HS-27A (cell line): ENCODE results near the gene CD9.

Source experiments
- DNase-seq: peaks from one replicate; pipeline ENCODE4 v3.0.0-alpha.2; 2012; ENCODE audit warnings: low read depth, missing footprints

The CD9 gene

DNA sequence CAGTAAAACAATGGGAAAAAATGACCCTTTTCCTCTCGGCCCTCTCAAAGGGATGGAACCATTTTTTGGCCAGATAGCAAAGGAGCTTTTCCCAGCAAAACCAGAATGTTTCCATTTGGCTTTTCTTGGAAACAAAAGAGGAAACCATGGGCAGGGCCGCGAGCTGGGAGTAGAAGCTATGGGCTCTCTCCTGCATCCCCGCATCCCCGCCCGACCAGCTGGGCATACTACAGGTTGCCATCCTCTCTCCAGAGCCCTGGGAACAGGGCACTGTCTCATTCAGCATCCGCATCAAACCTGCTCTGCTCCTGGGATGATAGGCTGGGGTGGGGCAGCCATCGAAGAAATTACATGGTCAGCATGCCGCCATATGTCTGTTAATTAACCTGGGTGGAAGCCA, 20.9 kb downstream of the CD9 start:
- DNase-seq: no peak

GRCh38 chr12:6222078-6222654, 22.0 kb downstream of the CD9 start:
- DNase-seq: no peak

GRCh38 chr12:6223545-6223944, 23.3 kb downstream of the CD9 start:
- no peak for DNase-seq

- DNase-seq: no peak
These were observed 24.4 kb downstream of the CD9 start for GRCh38 chr12:6224550-6224949.

DNA sequence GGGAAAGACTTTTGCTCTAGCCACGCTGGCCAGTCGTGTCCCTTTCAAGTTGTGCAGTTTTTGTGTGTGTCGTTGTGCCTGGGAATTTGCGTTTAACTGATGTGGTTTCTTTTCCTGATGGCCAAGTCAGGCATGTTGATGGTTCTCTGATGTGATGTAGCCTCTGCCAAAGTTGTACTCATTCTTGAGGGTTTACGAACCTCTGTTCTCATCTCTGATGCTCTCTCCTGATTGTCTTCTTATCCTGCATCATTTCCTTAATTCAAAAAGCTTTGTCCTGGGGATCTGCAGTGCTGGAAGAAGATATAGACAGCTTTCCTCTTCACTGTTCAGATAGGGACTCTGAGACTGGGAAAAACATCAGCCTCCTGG, 25.4 kb downstream of the CD9 start:
- no peak for DNase-seq

DNA sequence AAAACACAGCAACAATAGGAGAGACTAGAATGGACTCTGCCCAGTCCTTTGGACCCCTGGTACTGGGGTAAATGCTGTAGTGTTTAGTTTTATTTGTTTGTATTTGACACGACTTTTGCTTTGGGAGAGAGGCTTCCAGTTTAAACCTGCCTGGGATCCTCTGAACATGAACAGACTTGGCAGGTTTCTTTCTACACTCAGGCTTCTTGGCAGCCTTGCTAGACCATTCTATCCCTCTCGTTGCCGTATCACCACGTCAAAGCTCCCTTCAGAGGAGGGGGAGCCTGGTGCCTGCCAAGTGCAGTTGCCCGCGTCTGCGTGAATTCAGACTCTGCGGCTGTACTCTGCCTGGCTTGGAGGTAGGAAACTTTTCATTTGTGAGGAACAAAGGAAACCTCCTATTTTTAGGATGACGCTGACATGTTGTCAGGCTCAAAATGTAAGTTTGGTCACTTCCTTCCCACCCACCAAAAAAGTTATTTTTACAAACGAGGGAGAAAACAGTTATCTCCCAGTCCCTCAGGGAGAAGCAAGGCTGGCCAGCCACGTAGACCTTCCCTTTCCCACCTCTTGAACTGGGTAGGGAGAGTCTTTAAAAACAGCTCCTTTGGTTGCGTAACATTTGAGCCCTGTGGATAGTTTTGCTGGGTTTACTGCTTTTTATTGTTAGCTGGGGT, 25.9 kb downstream of the CD9 start:
- no peak for DNase-seq

DNA sequence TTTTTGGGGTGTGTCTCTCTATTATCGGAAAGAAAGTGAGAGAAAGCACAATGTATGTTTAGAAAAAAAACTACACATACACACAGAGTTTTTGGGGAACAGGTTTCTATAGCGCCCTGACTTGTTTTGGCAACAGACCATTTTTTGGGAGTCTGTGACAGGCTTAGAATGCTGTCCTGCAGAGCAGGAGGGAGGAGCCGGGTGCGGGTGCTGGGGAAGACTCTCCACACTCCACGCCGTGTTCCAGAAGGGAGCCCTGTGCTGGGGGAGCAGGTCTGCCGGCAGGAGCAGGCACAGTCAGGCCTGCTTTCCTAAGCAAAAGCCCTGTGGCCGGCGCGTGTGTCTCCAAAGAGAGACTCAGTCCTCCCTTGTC, 26.5 kb downstream of the CD9 start:
- no peak for DNase-seq

DNA sequence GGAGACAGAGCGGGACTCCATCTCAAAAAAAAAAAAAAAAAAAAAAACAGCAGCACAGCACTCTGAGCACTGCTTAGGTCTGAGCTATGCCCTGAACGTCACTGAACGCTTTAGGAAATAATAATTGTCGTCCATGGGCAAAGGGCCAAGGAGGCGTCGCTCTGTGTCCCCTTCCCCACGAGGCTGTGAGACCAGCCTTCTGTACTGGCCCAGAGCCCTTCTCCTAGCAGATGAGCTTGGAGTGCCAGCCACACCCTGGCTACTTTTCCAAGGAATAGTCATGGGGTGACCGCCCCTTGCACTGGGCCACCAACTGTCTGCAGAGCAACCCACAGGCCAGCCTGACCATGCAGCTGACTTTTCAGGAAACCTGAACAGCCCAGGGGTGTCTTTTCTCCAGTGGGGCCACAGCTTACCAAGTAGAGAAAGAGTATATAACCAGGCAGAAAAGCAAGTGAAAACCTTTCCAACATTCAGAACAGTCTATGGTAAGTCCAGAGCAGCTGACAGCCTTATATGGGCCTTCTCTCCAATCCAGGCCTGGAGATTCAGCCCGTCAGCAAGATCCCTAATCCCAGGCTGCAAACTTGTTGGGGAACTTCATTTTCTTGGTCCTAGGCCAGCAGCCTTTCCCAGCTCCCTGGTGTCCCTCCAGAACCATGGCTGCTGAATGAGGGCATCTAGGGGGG, 28.5 kb downstream of the CD9 start:
- DNase-seq: no peak

- no peak for DNase-seq
These were observed 29.3 kb downstream of the CD9 start for GRCh38 chr12:6229224-6230218.

DNA sequence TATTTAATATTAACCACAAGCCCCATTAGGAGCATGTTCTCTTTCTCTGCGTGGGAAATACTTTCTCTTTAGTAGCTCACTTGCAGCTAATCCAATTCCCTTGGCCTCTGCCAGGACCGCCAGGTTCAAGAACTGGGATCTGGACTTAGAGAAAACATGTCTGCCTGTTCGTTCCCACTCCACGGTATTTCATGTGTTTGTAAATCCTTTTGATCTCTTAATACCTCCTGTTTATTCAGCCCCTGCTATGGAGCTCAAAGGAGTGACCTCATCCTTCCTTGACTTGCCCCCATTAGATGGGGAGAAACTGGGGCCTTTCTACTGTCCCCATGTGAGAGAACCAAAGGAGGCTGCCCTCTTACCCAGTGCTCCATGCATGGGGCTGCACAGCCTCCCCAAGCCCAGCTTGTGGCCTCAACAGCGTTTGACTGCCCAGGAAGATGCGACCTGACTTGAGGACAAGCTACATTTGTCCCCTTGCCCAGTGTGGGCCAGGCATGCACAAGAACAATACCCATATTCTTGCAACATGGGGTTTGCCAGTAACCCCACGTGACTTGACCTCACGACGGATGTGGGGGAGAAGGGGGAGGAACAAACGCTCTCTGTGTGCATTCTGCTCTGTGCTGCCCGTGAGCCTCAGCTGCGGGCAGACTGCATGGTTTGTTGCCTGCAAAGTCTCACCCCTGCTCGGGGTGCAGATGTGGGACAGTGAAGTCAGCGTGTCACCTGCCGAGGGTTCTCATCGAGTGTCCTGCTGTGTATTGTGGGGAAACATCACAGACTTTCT, 30.3 kb downstream of the CD9 start:
- DNase-seq: no peak

GRCh38 chr12:6231359-6232268, 31.4 kb downstream of the CD9 start:
- DNase-seq: no peak

- no peak for DNase-seq
These were observed 33.1 kb downstream of the CD9 start for GRCh38 chr12:6233121-6233971.

GRCh38 chr12:6234214-6234613, 34.0 kb downstream of the CD9 start:
- no peak for DNase-seq

- no peak for DNase-seq
These were observed 34.7 kb downstream of the CD9 start for GRCh38 chr12:6234906-6235305.

- DNase-seq: no peak
These were observed 35.3 kb downstream of the CD9 start for GRCh38 chr12:6235499-6235898.

- no peak for DNase-seq
These were observed 35.9 kb downstream of the CD9 start for GRCh38 chr12:6235906-6236640.

DNA sequence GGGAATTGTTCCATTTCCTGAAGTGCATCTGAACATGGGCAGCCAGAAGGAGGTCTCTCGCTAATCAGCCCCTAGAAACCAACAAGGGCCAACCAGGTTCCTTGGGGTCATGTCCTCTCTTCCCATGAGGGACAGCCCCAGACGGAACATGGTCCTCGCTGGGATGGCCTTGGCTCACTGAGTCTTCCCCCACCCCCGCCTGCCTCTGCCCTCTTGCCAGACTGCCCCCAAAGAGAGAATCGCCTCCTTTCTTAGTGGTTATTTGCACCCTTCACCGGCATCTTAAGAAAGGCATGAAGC, 36.4 kb downstream of the CD9 start:
- DNase-seq: no peak

GRCh38 chr12:6237830-6238229, 37.6 kb downstream of the CD9 start:
- DNase-seq: no peak

- DNase-seq: no peak
These were observed 38.7 kb downstream of the CD9 start for GRCh38 chr12:6238875-6239274.
